Stimulated activated CD4-positive, alpha-beta T cell treated with anti-CD3 and anti-CD28 coated beads, Interleukin-2, amount 100 ng/mL, for 48 hours (primary cell): Measurements from ENCODE around the gene SMPD4.
"Not testable (repeated sequence)": the region's sequence is repeated elsewhere in the genome, so short reads cannot be mapped to it uniquely, and the experiment has no call there.

ENCODE experiments used
- DNase-seq, 2 donors: peaks; one replicate each; pipeline ENCODE4 v3.0.0-alpha.2; 2020

SMPD4 gene

GRCh38 chr2:130138326-130138725, 43.1 kb downstream of the SMPD4 start:
- DNase-seq, result not testable (repeated sequence)

DNA sequence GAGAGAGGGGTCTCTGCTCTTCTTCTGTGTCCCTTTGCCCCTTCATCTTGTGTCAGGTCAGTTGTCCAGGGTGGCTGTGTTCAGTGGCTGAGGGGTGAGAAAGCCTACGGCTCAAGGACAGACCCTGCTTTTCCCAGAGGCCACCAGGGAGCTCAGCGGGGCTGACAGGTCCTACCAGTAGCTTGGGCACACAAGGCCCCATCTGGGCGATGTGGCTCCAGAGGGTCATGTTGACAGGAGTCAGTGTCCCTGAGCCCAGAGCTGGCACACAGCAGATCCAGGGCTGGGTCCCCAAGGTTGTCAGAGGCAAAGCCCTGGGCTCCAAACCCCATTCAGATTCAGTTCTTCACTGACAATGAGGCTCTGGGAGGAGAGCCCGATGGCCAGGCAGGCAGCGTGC, 44.3 kb downstream of the SMPD4 start:
- DNase-seq, result not testable (repeated sequence)

DNA sequence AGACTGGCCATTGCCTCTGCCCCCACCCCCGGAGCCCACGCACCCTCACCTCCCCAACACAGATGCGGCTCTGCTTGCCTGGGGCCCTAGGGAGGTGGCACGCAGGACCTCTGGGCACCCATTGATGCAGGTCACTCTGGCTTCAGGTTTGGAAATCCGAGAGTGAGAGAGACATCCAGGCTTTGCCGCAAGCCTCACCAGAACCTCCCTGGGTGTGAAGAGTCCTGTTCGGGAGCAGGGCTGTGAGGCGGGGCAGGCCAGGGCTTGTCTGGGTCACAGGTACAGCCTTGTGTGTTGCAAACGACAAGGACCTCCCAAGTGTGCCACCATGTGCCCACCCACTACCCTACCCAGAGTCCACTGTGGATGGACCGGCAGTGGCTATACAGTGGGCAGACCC, 44.9 kb downstream of the SMPD4 start:
- not testable (repeated sequence) for DNase-seq

DNA sequence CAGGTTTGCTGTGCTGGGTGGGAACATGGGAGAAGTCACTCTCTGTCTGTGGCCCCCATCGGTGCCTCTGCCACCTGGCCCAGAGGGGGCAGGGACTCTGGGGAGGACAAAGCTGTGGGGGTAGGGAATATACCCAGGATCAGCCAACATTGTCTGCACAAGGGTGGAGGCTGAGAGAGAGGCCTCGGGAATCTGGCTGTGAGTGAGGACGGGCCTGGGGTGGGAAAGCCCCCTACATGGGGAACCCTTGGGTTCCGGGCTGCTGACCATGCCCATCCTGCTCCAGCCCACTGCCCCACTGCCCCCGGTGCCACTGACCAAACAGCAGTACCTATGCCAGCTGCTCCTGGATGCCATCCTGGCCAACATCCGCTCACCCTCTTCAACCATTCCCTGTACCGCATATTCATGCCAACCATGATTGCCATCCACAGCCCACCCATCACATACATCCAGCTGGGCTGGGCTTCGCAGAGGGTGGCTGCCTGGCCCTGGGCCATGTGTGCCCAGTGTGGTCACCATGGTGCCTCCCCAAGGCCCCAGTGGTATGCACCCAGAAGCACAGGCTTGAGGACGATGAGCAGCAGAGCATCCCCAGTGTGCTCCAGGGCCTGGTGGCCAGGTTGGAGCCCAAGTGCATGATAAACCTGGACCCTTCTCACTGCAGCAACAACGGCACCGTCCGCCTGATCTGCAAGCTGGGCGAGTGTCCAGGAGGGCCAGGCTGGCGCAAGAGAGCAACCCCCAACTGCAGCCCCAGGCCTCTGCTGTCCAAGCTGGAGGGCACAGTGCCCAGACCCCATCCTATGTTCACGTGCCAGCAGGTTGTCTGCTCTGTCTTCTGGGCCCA, 45.5 kb downstream of the SMPD4 start:
- no peak for DNase-seq

DNA sequence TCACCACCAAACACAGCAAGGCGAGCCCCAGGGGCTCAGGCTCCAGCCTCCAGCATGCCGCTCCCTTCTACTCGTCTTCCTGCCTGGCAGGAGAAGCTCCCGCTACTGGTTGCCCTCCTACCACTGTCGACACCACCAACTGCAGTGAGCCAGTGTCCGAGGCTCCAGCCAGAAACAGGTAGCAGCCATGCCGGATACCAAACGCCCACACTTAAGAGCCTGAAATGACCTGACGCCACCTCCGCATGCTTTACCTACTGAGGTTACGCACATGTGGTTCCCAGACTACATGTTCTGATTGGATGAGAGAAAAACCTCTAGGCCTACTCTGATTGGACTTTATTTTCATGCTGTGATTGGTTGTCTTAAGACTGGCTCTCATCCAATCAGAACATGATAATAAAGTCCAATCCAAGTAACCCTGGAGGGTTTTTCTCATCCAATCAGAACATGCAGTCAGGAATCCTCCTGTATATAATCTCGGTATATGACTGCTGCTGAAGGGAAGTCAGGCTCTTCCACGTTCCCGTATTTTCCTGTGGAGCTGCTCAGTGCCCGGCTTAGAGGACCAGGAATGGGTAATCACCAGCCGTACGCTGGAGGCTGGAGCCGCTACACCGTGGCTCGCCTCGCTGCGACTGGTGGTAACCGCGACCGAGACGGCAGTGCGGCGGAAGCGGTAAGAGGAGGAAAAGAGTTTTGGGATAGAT, 52.1 kb downstream of the SMPD4 start, which contains the start of gene POTEF:
Gene POTEF (minus strand): TSS at position 103 of the 710 bp plus-strand sequence. CDS start 8,707 bp downstream, outside the sequence.
- DNase-seq, result not testable (repeated sequence)

DNA sequence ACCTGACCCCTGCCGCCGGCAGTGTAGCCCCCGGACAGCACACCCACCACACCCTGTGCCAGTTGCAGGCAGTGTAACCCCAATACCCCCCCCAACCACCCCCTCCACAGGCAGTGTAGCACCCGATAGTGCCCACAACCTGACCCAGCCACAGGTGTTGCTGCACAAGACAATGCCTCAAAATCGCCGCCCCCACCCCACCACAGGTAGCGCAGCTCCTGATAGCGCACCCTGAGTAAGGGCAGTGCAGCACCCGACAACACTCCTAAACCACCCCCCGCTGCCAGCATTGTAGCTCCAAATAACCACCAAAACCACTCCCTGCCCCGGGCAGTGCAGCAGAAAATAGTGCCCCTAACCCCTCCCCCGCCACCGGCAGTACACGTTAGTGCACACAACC, 52.9 kb downstream of the SMPD4 start:
- DNase-seq, result not testable (repeated sequence)

- DNase-seq, result not testable (repeated sequence)
Observed at GRCh38 chr2:130127726-130128125, 53.7 kb downstream of the SMPD4 start.

DNA sequence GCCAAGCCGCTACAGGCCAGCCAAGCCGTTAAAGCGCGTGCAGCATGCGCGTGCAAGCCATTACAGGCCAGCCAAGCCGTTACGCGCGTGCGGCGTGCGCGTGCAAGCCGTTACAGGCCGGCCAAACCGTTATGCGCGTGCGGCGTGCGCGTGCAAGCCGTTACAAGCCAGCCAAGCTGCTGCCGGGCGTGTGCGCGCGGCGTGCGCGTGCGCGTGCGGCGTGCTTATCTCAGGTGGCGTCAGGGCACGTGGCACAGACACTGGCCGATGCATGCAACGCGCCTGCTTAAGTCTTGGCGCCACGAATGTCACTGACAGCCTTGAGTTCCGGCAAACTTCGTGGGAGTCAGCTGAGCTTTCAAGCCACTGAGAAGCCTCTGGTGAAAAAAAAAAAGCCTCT, 60.5 kb downstream of the SMPD4 start:
- not testable (repeated sequence) for DNase-seq

DNA sequence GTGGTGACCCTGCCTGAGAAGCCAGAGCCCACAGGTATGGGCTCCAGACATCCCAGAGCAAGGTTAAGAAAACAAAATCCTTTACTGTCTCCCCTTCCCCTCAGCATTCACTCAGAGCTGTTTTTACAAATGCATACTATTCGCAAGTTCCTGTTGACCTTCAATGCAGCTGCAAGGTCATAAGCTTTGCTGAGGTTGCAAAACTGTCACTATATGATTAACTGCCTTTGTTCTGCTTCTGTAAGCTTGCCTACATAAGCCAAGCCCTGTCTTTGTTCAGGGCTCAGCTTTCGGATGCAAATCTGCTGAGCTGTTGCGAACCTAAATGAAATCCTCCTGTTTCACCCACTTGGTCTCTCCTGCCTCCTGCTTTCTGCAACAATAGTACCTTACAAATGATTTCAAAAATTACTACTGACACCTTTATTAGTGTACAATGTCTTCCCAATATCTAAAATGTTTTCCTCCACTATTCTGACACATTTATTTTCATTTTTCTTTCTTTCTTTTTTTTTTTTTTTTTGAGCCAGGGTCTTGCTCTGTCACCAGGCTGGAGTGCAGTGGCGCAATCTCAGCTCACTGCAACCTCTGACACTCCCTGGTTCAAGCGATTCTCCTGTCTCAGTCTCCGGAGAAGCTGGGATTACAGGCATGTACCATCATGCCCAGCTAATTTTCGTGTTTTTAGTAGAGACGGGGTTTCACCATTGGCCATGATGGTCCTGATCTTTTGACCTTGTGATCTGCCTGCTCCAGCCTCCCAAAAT, 78.6 kb downstream of the SMPD4 start:
- DNase-seq, result not testable (repeated sequence)
